DOHH2 (cell line): ENCODE data around the gene BBS5.
"Not testable (repeated sequence)": the region's sequence is repeated elsewhere in the genome, so short reads cannot be mapped to it uniquely, and the experiment has no call there.

Experiments
- CTCF ChIP-seq: fragments of 200-600 bp; sonication (generic); IDR thresholded peaks from one replicate; pipeline ENCODE4 v1.5.1; 2014; ENCODE audit warnings: antibody characterized with exemption, mild to moderate bottlenecking, low read depth, low read length; ENCODE audit not compliant: poor library complexity, severe bottlenecking
- EZH2phosphoT487 ChIP-seq: fragments of 200-600 bp; sonication (generic); IDR thresholded peaks from 2 replicates; pipeline ENCODE4 v1.6.1; 2017; ENCODE audit warnings: borderline replicate concordance, mild to moderate bottlenecking, antibody characterized with exemption, low read length, moderate library complexity, mixed read lengths

- not testable (repeated sequence) for TF ChIP-seq CTCF, EZH2phosphoT487
These were observed 26.2 kb upstream of the BBS5 start for GRCh38 chr2:169453044-169453443.
